HG02763 (cell line): ENCODE results near the gene COL23A1.

Experiments
- ATAC-seq: cut with Tn5 transposase; IDR thresholded peaks from one replicate; pipeline ENCODE4 v1.9.1; 2021; ENCODE audit warnings: mild to moderate bottlenecking, moderate library complexity; ENCODE audit not compliant: unreplicated experiment

The COL23A1 gene

GRCh38 chr5:178465861-178466288 lies 124.3 kb downstream of the COL23A1 start:
- no peak for ATAC-seq

DNA sequence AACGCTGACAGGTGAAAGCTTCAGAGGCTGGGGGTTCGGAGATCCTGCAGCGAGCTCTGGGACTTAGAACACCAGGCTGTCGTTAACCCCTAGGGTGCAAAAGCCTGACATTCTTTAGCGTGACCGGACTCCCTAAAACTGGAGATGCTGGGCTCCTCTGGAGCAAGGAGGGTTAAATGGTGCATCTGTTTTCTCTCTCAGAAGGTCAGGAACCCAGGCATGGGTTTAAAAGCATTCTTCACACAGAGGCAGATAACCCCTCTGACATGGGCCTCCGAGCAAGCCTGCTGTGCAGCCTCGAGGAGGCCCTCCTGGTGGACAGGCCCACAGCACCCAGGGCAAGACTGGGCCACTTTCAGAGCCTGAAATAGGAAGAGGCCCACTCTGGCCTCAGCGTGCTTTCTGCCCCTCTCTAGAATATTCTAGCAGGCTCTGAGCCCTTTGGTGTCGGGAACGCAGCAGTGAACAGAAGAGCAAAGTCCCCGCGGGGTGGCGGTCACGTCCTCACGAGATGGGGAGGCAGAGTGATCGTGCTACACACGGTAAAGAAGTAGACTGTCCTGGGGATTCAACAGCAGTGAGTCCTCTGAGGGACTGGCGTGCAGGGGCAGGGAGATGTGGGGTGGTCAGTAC lies 124.8 kb downstream of the COL23A1 start:
- no peak for ATAC-seq

DNA sequence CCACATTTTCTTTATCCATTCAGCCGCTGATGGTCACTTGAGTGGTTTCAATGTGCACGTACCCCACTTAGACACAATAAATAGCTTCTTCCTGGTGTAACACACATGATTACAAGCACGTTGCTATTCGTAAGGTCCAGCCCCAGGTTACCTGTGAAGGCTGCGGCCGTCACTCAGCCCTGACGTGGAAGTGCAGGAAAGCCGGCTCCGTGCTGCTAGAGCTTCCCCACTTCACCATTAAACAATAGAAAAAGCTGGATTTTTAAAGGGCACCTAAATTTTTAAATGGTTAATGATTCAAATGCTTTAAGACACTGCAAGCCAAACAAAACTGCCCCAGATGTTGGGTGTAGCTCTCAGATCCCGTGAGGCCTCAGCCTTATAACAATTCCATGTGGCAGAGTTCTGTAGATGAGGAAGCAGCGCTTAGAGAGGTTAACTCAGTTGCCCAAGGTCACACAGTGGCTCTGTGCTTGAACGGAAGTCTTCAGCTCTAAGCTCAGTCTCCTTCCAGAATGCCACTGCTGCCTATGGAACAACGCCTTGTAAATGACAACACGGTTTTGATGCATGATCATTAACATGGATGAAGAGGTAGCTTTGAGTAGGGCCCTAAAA lies 125.7 kb downstream of the COL23A1 start:
- no peak for ATAC-seq

DNA sequence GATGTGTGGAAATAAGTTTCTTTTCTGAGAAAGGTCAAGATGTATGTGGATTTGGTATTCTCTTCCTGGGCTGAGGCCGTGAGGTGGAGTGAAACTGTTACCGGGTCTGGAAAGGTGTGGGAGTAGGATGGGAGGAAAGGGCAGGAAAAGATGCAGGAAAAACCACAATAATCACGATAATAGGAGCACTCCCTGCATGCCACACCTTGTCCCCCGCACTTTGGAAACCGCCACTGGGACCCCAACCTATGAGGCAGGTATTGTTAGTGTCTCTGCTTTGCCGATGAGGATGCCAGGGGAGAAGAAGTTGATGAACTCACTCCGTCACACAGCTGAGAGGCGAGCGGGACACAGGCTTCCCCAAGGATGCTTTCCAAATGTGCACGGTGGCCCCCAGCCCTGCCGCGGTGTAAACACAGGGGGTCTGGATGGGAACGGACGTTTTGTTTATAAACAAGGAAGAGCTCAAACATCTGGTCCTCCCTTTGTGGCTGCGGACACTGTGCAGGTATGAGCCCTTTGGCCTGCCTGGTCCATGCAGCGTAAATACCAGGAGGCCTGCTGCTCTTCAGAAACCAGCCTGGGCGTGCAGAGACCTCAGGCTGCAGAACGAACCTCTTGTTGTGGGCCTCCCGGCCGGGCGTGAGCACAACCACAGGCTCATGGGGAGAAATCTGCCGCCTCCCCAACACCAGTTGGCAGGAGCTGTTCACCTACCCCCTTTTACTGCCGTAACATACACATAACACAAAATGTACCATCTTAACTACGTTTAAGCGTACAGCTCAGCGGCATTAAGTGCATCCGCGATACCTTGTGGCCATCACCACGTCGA lies 126.7 kb downstream of the COL23A1 start:
- ATAC-seq, result no peak

DNA sequence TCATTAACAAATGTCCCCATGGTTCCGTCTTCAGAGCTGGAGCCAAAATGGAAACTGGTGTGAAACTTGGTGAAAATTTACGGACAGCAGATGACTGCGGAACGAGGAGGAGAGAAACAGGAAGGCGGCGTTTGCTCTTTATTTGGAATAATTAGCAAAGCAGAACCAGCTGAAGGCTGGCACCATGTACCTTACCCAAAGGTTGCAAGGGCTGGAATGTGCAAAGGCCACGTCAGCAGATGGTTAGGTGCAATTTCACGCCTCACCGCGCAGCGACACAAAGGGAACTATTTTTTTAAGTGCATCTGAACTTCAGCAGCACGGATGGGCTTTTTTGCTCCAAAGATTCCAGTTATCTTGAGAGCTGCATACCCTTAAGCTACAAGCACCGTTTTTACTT lies 127.4 kb downstream of the COL23A1 start:
- no peak for ATAC-seq

DNA sequence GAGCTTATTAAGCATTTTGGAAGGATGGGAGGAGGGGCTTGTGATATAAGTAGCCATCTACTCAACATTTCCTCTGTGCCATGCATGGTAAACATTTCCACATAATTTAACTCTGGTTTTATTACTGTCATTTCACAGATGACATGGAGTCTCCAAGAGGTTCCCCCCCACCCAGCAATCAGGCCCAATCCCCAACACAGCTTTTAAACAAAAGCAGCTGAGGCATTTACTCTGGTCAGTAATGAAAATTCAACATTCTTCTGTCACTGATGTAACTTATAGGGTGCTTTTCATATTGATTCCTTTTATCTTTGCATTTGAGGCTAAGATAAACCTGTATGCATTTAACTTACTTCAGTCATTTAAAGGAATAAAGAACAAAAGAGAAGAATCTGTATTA lies 128.1 kb downstream of the COL23A1 start:
- no peak for ATAC-seq

DNA sequence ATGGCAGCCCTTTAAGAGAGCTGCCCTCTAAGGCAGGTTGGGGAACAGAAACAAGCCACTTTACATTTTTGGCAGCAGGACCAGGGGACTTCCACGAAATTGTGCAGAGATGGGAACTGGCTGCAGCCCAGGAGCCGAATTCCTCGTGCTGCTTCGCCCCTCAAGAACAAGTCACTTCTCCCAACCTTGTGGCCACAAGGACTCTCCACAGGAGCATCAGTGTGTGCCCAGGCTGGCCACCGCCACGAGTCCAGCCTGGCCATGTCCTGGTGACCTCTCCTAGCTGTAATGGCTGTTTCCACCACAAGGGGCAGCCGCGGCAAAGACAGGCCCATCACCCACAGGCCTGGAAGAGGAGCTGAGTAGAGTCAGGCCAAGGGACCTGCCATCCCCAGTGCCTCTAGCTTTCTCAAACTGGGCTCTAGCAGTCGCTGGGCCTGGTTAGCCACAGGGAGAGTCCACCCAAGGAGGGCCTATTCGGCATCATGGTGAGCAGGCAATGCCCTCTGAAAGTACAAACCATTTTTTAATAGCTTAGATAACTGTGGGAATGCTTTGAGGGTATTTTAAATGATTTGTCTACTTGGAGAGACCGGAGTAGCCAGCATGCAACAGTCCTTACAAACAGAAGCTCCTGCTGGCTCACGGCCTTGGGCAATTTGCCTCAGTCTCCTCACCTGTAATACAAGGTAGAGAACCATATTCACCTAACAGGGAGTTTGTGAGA lies 129.0 kb downstream of the COL23A1 start:
- ATAC-seq, result no peak

- no peak for ATAC-seq
Observed at GRCh38 chr5:178460598-178460997, 129.6 kb downstream of the COL23A1 start.

DNA sequence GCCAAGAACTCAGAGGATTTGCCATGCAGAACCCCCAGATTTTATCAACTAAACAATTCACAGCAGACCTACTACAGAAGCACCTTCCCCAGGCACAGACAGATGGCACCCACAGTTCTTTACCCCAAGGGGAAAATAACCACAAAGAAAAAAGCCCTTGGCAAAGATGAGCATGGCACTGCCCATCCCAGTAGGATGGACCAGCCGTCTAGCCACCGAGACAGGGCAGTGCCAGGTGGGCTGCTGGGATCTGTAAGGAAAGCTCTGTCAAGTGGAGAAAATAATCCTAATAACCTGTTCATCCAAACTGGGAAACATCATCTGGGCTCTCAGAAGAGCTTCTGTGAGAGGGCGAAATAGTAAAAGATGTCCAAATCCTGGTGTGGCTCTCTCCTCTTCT lies 130.0 kb downstream of the COL23A1 start:
- no peak for ATAC-seq

- ATAC-seq, result no peak
Observed at GRCh38 chr5:178458140-178458539, 132.1 kb downstream of the COL23A1 start.

DNA sequence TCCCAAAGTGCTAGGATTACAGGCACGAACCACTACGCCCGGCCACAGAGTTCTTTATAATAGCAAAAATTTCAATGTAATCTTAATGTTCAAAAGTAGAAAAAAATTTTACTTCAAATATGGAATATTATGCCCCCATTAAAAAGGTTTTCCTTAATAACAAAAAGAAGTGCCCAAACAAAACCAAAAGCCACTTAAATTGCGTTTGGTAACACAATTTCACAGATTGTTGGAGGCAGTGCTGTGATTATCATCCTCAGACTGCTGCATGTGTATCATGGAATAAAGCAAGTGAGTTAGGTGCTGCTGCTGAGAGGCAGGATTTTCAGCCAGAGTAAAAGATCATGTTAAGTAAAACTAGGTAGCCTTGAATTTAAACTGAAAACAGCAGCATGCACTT lies 132.7 kb downstream of the COL23A1 start:
- no peak for ATAC-seq

- ATAC-seq, result no peak
Observed at GRCh38 chr5:178455480-178455835, 134.7 kb downstream of the COL23A1 start.

DNA sequence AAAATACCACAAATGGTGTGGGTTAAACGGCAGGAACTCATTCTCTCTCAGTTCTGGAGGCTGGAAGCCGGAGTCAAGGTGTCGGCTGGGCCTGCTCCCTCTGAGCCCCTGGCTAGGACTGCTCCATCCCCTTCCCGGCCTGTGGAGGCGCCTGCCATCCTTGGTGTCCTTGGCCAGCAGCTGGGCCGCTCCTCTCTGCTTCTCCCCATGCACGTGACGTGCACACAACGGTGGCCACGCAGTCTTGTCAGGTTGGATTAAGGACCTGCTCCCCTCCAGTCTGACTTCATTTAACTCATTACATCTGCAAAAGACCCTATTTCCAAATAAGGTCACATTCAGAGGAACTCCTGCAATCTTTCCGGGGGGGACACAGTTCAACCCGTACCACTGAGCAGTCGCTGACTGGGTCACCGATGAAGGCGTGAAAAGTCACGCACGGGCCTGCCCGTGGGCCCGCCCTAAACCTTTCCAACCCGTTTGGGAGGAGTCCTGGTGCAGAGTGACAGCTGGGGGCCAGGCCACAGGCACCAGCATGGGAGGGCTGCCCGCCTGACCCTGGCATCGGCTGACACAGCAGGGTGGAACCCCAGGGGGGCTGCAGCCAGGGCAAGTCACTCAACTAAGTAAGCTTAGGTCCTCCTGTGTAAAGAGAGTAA lies 135.2 kb downstream of the COL23A1 start:
- ATAC-seq, result no peak

GRCh38 chr5:178454303-178454702 lies 135.9 kb downstream of the COL23A1 start:
- ATAC-seq, result no peak

DNA sequence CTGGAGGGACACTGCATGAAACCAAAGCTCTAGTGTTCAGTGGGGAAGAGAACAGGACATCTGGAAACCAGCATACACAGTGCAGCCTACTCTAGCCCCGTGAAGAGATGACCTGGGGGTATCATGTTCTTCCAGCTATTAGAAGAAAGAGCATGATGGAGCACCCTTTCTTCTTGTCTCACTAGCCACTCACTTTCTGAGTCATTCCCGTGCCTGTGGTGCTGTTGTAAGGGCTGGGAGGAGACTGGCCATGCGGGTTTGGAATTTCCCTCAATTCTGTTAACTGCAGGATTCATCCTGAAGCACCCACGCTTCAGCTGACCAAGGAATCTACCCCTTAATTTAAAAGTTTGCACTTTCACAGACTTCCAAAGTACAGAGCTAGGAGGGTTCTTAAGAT lies 137.0 kb downstream of the COL23A1 start:
- no peak for ATAC-seq

- no peak for ATAC-seq
Observed at GRCh38 chr5:178450121-178451028, 139.8 kb downstream of the COL23A1 start.

DNA sequence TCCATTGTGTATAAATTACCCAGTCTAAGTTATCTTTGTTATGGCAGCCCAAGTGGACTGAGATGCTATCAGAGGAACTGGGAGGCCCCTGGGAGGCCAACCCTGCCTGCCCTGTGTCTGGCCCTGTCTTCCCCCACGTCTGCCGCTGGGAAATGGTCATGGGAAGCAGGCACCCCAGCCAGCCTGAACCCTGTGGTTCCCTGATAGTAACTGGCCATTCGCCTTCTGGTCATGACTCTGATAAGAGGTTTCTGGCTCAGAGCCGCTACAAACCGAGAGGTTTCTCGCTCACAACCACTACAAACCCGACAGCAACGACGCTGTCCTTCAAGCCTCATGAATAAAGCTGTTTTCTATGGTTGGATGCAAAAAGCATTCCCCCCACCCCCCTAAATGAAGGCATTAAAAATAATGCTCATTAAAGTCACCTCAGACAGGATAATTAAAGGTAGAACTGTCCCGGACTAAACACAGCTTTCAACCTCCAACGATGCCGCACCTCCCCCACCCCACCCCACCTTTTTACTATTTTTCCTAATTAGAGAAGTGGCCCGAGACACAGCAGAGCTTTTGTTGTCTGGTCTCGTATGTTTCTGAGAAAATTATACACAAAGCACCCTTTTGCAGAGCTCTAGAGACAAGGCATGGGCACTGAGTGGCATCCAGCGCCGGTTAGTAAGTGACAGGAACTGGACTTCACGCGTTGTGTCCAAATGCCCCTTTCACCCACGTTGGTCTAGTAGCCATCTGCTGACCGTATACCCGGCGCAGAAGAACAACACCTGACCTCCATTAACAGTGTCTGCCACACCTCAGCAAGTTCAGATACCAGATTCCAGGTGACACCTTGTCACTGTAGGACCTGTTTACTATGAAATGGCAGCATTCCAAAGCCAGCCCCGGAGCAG lies 140.8 kb downstream of the COL23A1 start:
- no peak for ATAC-seq

- ATAC-seq, result no peak
Observed at GRCh38 chr5:178445534-178445933, 144.7 kb downstream of the COL23A1 start.
